GM23248 (cell line): ENCODE measurements around the gene MORC2. TPM values are rescaled to one million over a fixed set of nuclear protein-coding genes. Genes with fewer than 3 reads are reported as not detected.

ENCODE experiments used
- DNase-seq: peaks from one replicate; pipeline ENCODE4 v3.0.0-alpha.2; 2015
- H2AFZ ChIP-seq: fragments of 200-600 bp; sonication (generic); 2 replicates; pipeline ENCODE4 v1.6.1; 2016; ENCODE audit warnings: antibody characterized with exemption
- H3F3A ChIP-seq: fragments of 200-600 bp; sonication (generic); 2 replicates; pipeline ENCODE4 v1.6.1; 2016; ENCODE audit warnings: mild to moderate bottlenecking, antibody characterized with exemption, mixed run types; ENCODE audit not compliant: insufficient read depth
- H3K27ac ChIP-seq: fragments of 200-600 bp; sonication (generic); 2 replicates; pipeline ENCODE4 v1.5.1; 2016; ENCODE audit warnings: mild to moderate bottlenecking
- H3K27me3 ChIP-seq: fragments of 200-600 bp; sonication (generic); replicated peaks from 2 replicates; pipeline ENCODE4 v1.6.1; 2016; ENCODE audit warnings: mild to moderate bottlenecking; ENCODE audit not compliant: insufficient read depth
- H3K36me3 ChIP-seq: fragments of 200-600 bp; sonication (generic); 2 replicates; pipeline ENCODE4 v1.6.1; 2016; ENCODE audit warnings: low read depth, mild to moderate bottlenecking
- H3K4me1 ChIP-seq: fragments of 200-600 bp; sonication (generic); 2 replicates; pipeline ENCODE4 v1.6.1; 2016; ENCODE audit warnings: mild to moderate bottlenecking; ENCODE audit not compliant: insufficient read depth
- H3K4me2 ChIP-seq: fragments of 200-600 bp; sonication (generic); one replicate; pipeline ENCODE4 v1.6.1; 2016; ENCODE audit warnings: mild to moderate bottlenecking; ENCODE audit not compliant: unreplicated experiment
- H3K4me3 ChIP-seq: fragments of 200-600 bp; sonication (generic); 2 replicates; pipeline ENCODE4 v1.5.1; 2016; ENCODE audit warnings: mild to moderate bottlenecking
- H3K79me2 ChIP-seq: fragments of 200-600 bp; sonication (generic); 2 replicates; pipeline ENCODE4 v1.6.1; 2016; ENCODE audit warnings: mild to moderate bottlenecking; ENCODE audit not compliant: insufficient read depth
- H3K9ac ChIP-seq: fragments of 200-600 bp; sonication (generic); 2 replicates; pipeline ENCODE4 v1.6.1; 2016; ENCODE audit warnings: mild to moderate bottlenecking
- H3K9me2 ChIP-seq: fragments of 200-600 bp; sonication (generic); 2 replicates; pipeline ENCODE4 v1.6.1; 2016; ENCODE audit warnings: mixed run types, mild to moderate bottlenecking, moderate library complexity; ENCODE audit not compliant: insufficient read depth
- H3K9me3 ChIP-seq: fragments of 200-600 bp; sonication (generic); one replicate; pipeline ENCODE4 v1.6.1; 2017; ENCODE audit warnings: low read depth
- H4K20me1 ChIP-seq: fragments of 200-600 bp; sonication (generic); 2 replicates; pipeline ENCODE4 v1.6.0; 2016; ENCODE audit not compliant: insufficient read depth
- EZH2 ChIP-seq: fragments of 200-600 bp; sonication (generic); IDR thresholded peaks from 2 replicates; pipeline ENCODE4 v1.6.1; 2018; ENCODE audit warnings: antibody characterized with exemption, mild to moderate bottlenecking; ENCODE audit not compliant: insufficient read depth, poor library complexity, severe bottlenecking
- EZH2phosphoT487 ChIP-seq: fragments of 200-600 bp; sonication (generic); IDR thresholded peaks from 2 replicates; pipeline ENCODE4 v1.6.1; 2018; ENCODE audit warnings: antibody characterized with exemption, moderate library complexity, mild to moderate bottlenecking, low read depth; ENCODE audit not compliant: insufficient read depth
- WGBS, 2 experiments: methylation state at CpG; one replicate each; pipeline ENCODE4 v1.1.6; 2015 to 2017; ENCODE audit warnings: low lambda C conversion rate in 2 of 2, low coverage in 1 of 2; ENCODE audit errors: missing lambda C conversion rate in 2 of 2; 5-methylcytosine and 5-hydroxymethylcytosine counted together
- in situ Hi-C: fragments of 300-500 bp; cut with MboI; formaldehyde crosslinking; loops from 2 replicates; pipeline ENCODE4 v1.15.0; 2020
- polyA plus RNA-seq: library from polyadenylated mRNA; unstranded; fragments of >200 nt; fragmentation: Nextera tagmentation; extraction: Ambion mirVana; gene quantifications from 2 replicates; pipeline ENCODE4 v1.2.1, GENCODE V29; 2016
- total RNA-seq: library from RNA; depleted of rRNA; stranded (reverse); fragments of >200 nt; shearing (Covaris generic); gene quantifications from 2 replicates; pipeline ENCODE4 v1.2.3, GENCODE V29; 2014

Gene MORC2
- total and polyA plus RNA-seq, 2 experiments from 2014 or later = 13.2 to 16.8 TPM

- Histone ChIP-seq H3K9me2 (no peaks in the 10 kb centered on the region), H2AFZ (no peak overlapping the region), H3K36me3 (no peaks in the 10 kb centered on the region), H3K27ac (no peak overlapping the region), H3K9me3 (no peaks in the 10 kb centered on the region), H3K79me2 (no peaks in the 10 kb centered on the region), H3F3A (no peaks in the 10 kb centered on the region), H3K27me3 (no peaks in the 10 kb centered on the region), H3K4me2 (no peak overlapping the region), H3K9ac (no peak overlapping the region), H4K20me1 (no peaks in the 10 kb centered on the region), H3K4me3 (no peak overlapping the region), H3K4me1 (no peaks in the 10 kb centered on the region)
- 70 to 77% methylated on average over 15 to 16 of the region's 16 CpGs for WGBS, 2 experiments
- in situ Hi-C loops = no loop called here
- DNase-seq = no peak
- TF ChIP-seq EZH2 = no peak
- no peak for TF ChIP-seq EZH2phosphoT487
Observed at GRCh38 chr22:30878516-30879414, 89.8 kb downstream of the MORC2 start.

GRCh38 chr22:30877662-30878515 is 90.7 kb downstream of the MORC2 start:
- 75% methylated on average over 14 to 15 of the region's 15 CpGs for WGBS, 2 experiments
- H3K4me2 ChIP-seq = no peak overlapping the region

GRCh38 chr22:30876915-30877553 is 91.5 kb downstream of the MORC2 start:
- no peak overlapping the region for H2AFZ ChIP-seq
- no peaks in the 10 kb centered on the region for H3K4me1 ChIP-seq
- H3F3A ChIP-seq = no peaks in the 10 kb centered on the region
- peak; percentile 16 for DNase-seq
- no peaks in the 10 kb centered on the region for H3K79me2 ChIP-seq
- H3K9me2 ChIP-seq = no peaks in the 10 kb centered on the region
- no peak overlapping the region for H3K4me3 ChIP-seq
- no peak overlapping the region for H3K27ac ChIP-seq
- in situ Hi-C loops = no loop called here
- H3K9me3 ChIP-seq = no peaks in the 10 kb centered on the region
- TF ChIP-seq EZH2 (no peak), EZH2phosphoT487 (no peak)
- 53 to 60% methylated on average over 9 of the region's 9 CpGs for WGBS, 2 experiments
- no peaks in the 10 kb centered on the region for H3K27me3 ChIP-seq
- H3K36me3 ChIP-seq = no peaks in the 10 kb centered on the region
- no peak overlapping the region for H3K9ac ChIP-seq
- no peaks in the 10 kb centered on the region for H4K20me1 ChIP-seq
- no peak overlapping the region for H3K4me2 ChIP-seq

More at GRCh38 chr22:30877662-30878515, 90.7 kb downstream of the MORC2 start:
- H3K36me3 ChIP-seq = no peaks in the 10 kb centered on the region
- peak; percentile 6 for DNase-seq
- in situ Hi-C loops = no loop called here
- H3K27ac ChIP-seq = no peak overlapping the region
- no peak overlapping the region for H3K9ac ChIP-seq
- TF ChIP-seq EZH2phosphoT487 = no peak
- TF ChIP-seq EZH2 = no peak
- no peaks in the 10 kb centered on the region for H3K9me2 ChIP-seq
- no peaks in the 10 kb centered on the region for H3K9me3 ChIP-seq
- H3K4me1 ChIP-seq = no peaks in the 10 kb centered on the region
- H3K4me3 ChIP-seq = no peak overlapping the region
- H4K20me1 ChIP-seq = no peaks in the 10 kb centered on the region
- H3F3A ChIP-seq = no peaks in the 10 kb centered on the region
- no peak overlapping the region for H2AFZ ChIP-seq
- H3K79me2 ChIP-seq = no peaks in the 10 kb centered on the region
- H3K27me3 ChIP-seq = no peaks in the 10 kb centered on the region

GRCh38 chr22:30876221-30876751 is 92.3 kb downstream of the MORC2 start:
- no peak overlapping the region for H3K4me3 ChIP-seq
- no peak overlapping the region for H3K4me2 ChIP-seq
- TF ChIP-seq EZH2 = no peak
- no peak for TF ChIP-seq EZH2phosphoT487
- no peaks in the 10 kb centered on the region for H3K36me3 ChIP-seq
- no peaks in the 10 kb centered on the region for H3K27me3 ChIP-seq
- no peak overlapping the region for H3K27ac ChIP-seq
- WGBS, 2 experiments = 79 to 80% methylated on average over 8 to 9 of the region's 9 CpGs
- no peaks in the 10 kb centered on the region for H3K9me3 ChIP-seq
- H2AFZ ChIP-seq = no peak overlapping the region
- H4K20me1 ChIP-seq = no peaks in the 10 kb centered on the region
- no peaks in the 10 kb centered on the region for H3K9me2 ChIP-seq
- no peak overlapping the region for H3K9ac ChIP-seq
- DNase-seq = no peak
- no peaks in the 10 kb centered on the region for H3K4me1 ChIP-seq
- no peaks in the 10 kb centered on the region for H3K79me2 ChIP-seq
- H3F3A ChIP-seq = no peaks in the 10 kb centered on the region
- in situ Hi-C loops = no loop called here
